H9 (cell line): ENCODE measurements around the gene CYP2D6. TPM values are rescaled to one million over a fixed set of nuclear protein-coding genes. Genes with fewer than 3 reads are reported as not detected.
"Not testable (repeated sequence)": the region's sequence is repeated elsewhere in the genome, so short reads cannot be mapped to it uniquely, and the experiment has no call there.

Experiments used
- DNase-seq: peaks from one replicate; pipeline ENCODE4 v3.0.0-alpha.2; 2017
- H2AFZ ChIP-seq: one replicate; pipeline ENCODE4 v1.6.1; 2013; ENCODE audit warnings: mild to moderate bottlenecking, low read length, control low read depth, moderate library complexity
- H2AK5ac ChIP-seq: 2 replicates; pipeline ENCODE4 v1.6.1; 2013; ENCODE audit warnings: low read length, control low read depth, mixed read lengths; ENCODE audit not compliant: insufficient read length
- H2BK120ac ChIP-seq: one replicate; pipeline ENCODE4 v1.6.1; 2013; ENCODE audit warnings: low read depth, mild to moderate bottlenecking, low read length, control low read depth, inconsistent platforms; ENCODE audit not compliant: poor library complexity, severe bottlenecking
- H2BK12ac ChIP-seq: 2 replicates; pipeline ENCODE4 v1.6.1; 2013; ENCODE audit warnings: low read length, control low read depth, mixed read lengths, low read depth; ENCODE audit not compliant: insufficient read length
- H2BK15ac ChIP-seq: 2 replicates; pipeline ENCODE4 v1.6.1; 2013; ENCODE audit warnings: low read depth, low read length, control low read depth
- H2BK20ac ChIP-seq: one replicate; pipeline ENCODE4 v1.6.1; 2013; ENCODE audit warnings: low read depth, mild to moderate bottlenecking, low read length, control low read depth, inconsistent platforms; ENCODE audit not compliant: poor library complexity, severe bottlenecking
- H2BK5ac ChIP-seq: 2 replicates; pipeline ENCODE4 v1.6.1; 2013; ENCODE audit warnings: low read length, control low read depth, mixed read lengths; ENCODE audit not compliant: insufficient read length
- H3K14ac ChIP-seq: 2 replicates; pipeline ENCODE4 v1.6.1; 2013; ENCODE audit warnings: low read length, control low read depth; ENCODE audit not compliant: insufficient read depth
- H3K18ac ChIP-seq: 2 replicates; pipeline ENCODE4 v1.6.1; 2013; ENCODE audit warnings: low read depth, mild to moderate bottlenecking, mixed read lengths, low read length, control low read depth; ENCODE audit not compliant: insufficient read length
- H3K23ac ChIP-seq: 2 replicates; pipeline ENCODE4 v1.6.1; 2013; ENCODE audit warnings: low read length, control low read depth, mixed read lengths, low read depth; ENCODE audit not compliant: insufficient read length
- H3K23me2 ChIP-seq: 2 replicates; pipeline ENCODE4 v1.6.1; 2013; ENCODE audit warnings: low read depth, mild to moderate bottlenecking, mixed read lengths, low read length, control low read depth; ENCODE audit not compliant: insufficient read length, poor library complexity, severe bottlenecking
- H3K27ac ChIP-seq: 2 replicates; pipeline ENCODE4 v1.5.1; 2013; ENCODE audit warnings: low read length, control low read depth, mixed read lengths, low read depth; ENCODE audit not compliant: insufficient read length
- H3K27me3 ChIP-seq: 2 replicates; pipeline ENCODE4 v1.6.1; 2013; ENCODE audit warnings: low read length, control low read depth, inconsistent platforms; ENCODE audit not compliant: insufficient read depth
- H3K4ac ChIP-seq: 2 replicates; pipeline ENCODE4 v1.6.1; 2013; ENCODE audit warnings: low read depth, mild to moderate bottlenecking, control low read depth, inconsistent platforms, low read length, moderate library complexity
- H3K4me1 ChIP-seq: 2 replicates; pipeline ENCODE4 v1.6.1; 2013; ENCODE audit warnings: low read length, control low read depth, inconsistent platforms; ENCODE audit not compliant: insufficient read depth
- H3K4me2 ChIP-seq: 2 replicates; pipeline ENCODE4 v1.6.1; 2013; ENCODE audit warnings: low read length, control low read depth, mixed read lengths; ENCODE audit not compliant: insufficient read length, insufficient read depth
- H3K56ac ChIP-seq: 2 replicates; pipeline ENCODE4 v1.6.1; 2013; ENCODE audit warnings: low read depth, mild to moderate bottlenecking, mixed read lengths, low read length, control low read depth; ENCODE audit not compliant: insufficient read length
- H3K79me1 ChIP-seq: 2 replicates; pipeline ENCODE4 v1.6.1; 2013; ENCODE audit warnings: low read depth, mild to moderate bottlenecking, moderate library complexity, low read length, control low read depth, inconsistent platforms; ENCODE audit not compliant: insufficient read depth, poor library complexity, severe bottlenecking
- H3K79me2 ChIP-seq: 2 replicates; pipeline ENCODE4 v1.6.1; 2013; ENCODE audit warnings: low read length, control low read depth, inconsistent platforms; ENCODE audit not compliant: insufficient read depth
- H3K9ac ChIP-seq: 2 replicates; pipeline ENCODE4 v1.6.1; 2013; ENCODE audit warnings: low read length, control low read depth, mixed read lengths; ENCODE audit not compliant: insufficient read length; ENCODE audit errors: extremely low read depth
- H3K9me3 ChIP-seq: one replicate; pipeline ENCODE4 v1.6.1; 2013; ENCODE audit warnings: low read depth, low read length, inconsistent platforms; ENCODE audit not compliant: control insufficient read depth
- H3T11ph ChIP-seq: one replicate; pipeline ENCODE4 v1.6.1; 2013; ENCODE audit warnings: mild to moderate bottlenecking, low read length, control low read depth, inconsistent platforms
- H4K20me1 ChIP-seq: one replicate; pipeline ENCODE4 v1.6.1; 2013; ENCODE audit not compliant: control insufficient read depth, insufficient read length, insufficient read depth
- H4K5ac ChIP-seq: 2 replicates; pipeline ENCODE4 v1.6.1; 2013; ENCODE audit warnings: low read depth, mild to moderate bottlenecking, mixed read lengths, low read length, control low read depth; ENCODE audit not compliant: insufficient read length
- H4K8ac ChIP-seq: replicated peaks from 2 replicates; pipeline ENCODE4 v1.6.1; 2013; ENCODE audit warnings: low read length, control low read depth, mixed read lengths, low read depth; ENCODE audit not compliant: insufficient read length
- H4K91ac ChIP-seq: 2 replicates; pipeline ENCODE4 v1.6.1; 2013; ENCODE audit warnings: low read depth, mild to moderate bottlenecking, moderate library complexity, mixed read lengths, low read length, control low read depth; ENCODE audit not compliant: insufficient read length
- H3K27ac Mint-ChIP-seq, 3 experiments: 2 replicates in 2 of 3; 3 replicates in 1 of 3; pipeline ENCODE4 v1.8.0; 2020 to 2021; ENCODE audit warnings: mixed read lengths in 3 of 3, mild to moderate bottlenecking in 1 of 3, moderate library complexity in 1 of 3
- H3K27me3 Mint-ChIP-seq: 2 replicates; pipeline ENCODE4 v1.8.0; 2021; ENCODE audit warnings: low read depth, mild to moderate bottlenecking, moderate library complexity, mixed read lengths
- H3K36me3 Mint-ChIP-seq, 3 experiments: 2 replicates in 2 of 3; 3 replicates in 1 of 3; pipeline ENCODE4 v1.8.0; 2020 to 2021; ENCODE audit warnings: low read depth in 3 of 3, mixed read lengths in 3 of 3; ENCODE audit not compliant: insufficient read depth in 1 of 3
- H3K4me1 Mint-ChIP-seq, 2 experiments: 2 replicates each; pipeline ENCODE4 v1.8.0; 2020; ENCODE audit warnings: mixed read lengths in 2 of 2
- H3K4me3 Mint-ChIP-seq, 2 experiments: 2 replicates in 1 of 2; 3 replicates in 1 of 2; pipeline ENCODE4 v1.8.0; 2020 to 2021; ENCODE audit warnings: mild to moderate bottlenecking in 2 of 2, mixed read lengths in 2 of 2, moderate library complexity in 1 of 2
- H3K9me3 Mint-ChIP-seq, 2 experiments: 2 replicates in 1 of 2; 3 replicates in 1 of 2; pipeline ENCODE4 v1.8.0; 2020; ENCODE audit warnings: mild to moderate bottlenecking in 2 of 2, mixed read lengths in 2 of 2, moderate library complexity in 1 of 2
- CTCF ChIP-seq: fragments of 200-600 bp; sonication (generic); conservative IDR thresholded peaks from 3 replicates; pipeline ENCODE4 v1.8.0; 2021; ENCODE audit warnings: antibody characterized with exemption, mild to moderate bottlenecking
- WGBS: extraction: QIAGEN DNeasy Blood & Tissue Kit; methylation state at CpG from one replicate; pipeline ENCODE4 v1.1.7; 2013; ENCODE audit warnings: missing lambda C conversion rate, low lambda C conversion rate, mixed read lengths; ENCODE audit not compliant: insufficient read length; ENCODE audit errors: extremely low coverage; 5-methylcytosine and 5-hydroxymethylcytosine counted together
- total RNA-seq: library from RNA; stranded (reverse); gene quantifications from 2 replicates; pipeline ENCODE4 v1.2.1, GENCODE V29; 2021

Gene CYP2D6
- total RNA-seq, 1 experiment from 2014 or later, result 2.3 TPM

DNA sequence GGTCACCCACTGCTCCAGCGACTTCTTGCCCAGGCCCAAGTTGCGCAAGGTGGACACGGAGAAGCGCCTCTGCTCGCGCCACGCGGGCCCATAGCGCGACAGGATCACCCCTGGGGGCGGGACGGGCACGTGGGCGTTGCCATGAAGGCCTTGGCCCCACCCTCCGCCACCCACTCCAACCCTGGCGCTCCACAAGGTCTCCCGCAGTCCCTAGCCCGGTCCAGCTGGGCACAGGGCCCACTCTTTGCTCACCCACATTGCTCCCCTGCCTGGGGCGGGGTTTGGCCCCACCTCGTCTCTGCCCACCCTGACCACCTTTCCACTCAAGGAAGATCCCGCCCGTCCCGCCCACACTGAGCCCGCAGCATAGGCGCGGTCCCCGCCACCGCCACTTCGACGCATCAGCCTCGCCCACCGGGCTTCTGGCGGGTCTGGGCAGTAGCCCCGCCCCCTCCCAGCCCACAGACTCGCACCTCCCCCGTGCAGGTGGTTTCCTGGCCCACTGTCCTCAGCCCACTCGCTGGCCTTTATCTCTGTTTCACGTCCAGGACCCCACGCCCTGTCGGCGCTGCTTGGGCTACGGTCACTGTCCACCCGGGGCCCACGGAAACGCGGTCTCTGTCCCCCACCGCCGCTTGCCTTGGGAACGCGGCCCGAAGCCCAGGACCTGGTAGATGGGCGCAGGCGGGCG is 12.3 kb upstream of the CYP2D6 start:
- no peak overlapping the region for H3K9ac ChIP-seq
- no peak overlapping the region for H3K56ac ChIP-seq
- Mint-ChIP-seq H3K36me3 (peaks cover 10 to 34% (median 22%) of the 10 kb centered on the region in 3 experiments), H3K27me3 (peaks cover 3% of the 10 kb centered on the region; the same call in 1 of the 2 replicates), H3K4me1 (no peaks in the 10 kb centered on the region), H3K27ac (no peak overlapping the region), H3K9me3 (peaks cover 0 to 3% of the 10 kb centered on the region in 2 experiments; a peak in 2 of 5 replicates), H3K4me3 (no peak overlapping the region)
- no peak overlapping the region for H2BK12ac ChIP-seq
- no peaks in the 10 kb centered on the region for H3K27me3 ChIP-seq
- H3K4me1 ChIP-seq, result no peaks in the 10 kb centered on the region
- no peak overlapping the region for H4K8ac ChIP-seq
- H2AK5ac ChIP-seq, result no peak overlapping the region
- no peak overlapping the region for H3K27ac ChIP-seq
- no peak overlapping the region for H2BK20ac ChIP-seq
- no peak overlapping the region for H3K4ac ChIP-seq
- H3K23ac ChIP-seq, result no peak overlapping the region
- no peak overlapping the region for H2BK5ac ChIP-seq
- H3T11ph ChIP-seq, result no peak overlapping the region
- no peaks in the 10 kb centered on the region for H3K23me2 ChIP-seq
- no peak for DNase-seq
- TF ChIP-seq CTCF, result no peak
- no peaks in the 10 kb centered on the region for H3K79me1 ChIP-seq
- no peak overlapping the region for H3K18ac ChIP-seq
- no peaks in the 10 kb centered on the region for H4K20me1 ChIP-seq
- no peak overlapping the region for H2AFZ ChIP-seq
- no peak overlapping the region for H4K91ac ChIP-seq
- no peaks in the 10 kb centered on the region for H3K79me2 ChIP-seq
- no peak overlapping the region for H2BK120ac ChIP-seq
- no peak overlapping the region for H3K14ac ChIP-seq
- no peak overlapping the region for H3K4me2 ChIP-seq
- no peaks in the 10 kb centered on the region for H3K9me3 ChIP-seq
- H2BK15ac ChIP-seq, result no peak overlapping the region
- no peak overlapping the region for H4K5ac ChIP-seq
- no CpG with 5 or more reads among the region's 54 CpGs for WGBS

- H3K4me2 ChIP-seq, H3T11ph ChIP-seq, H3K4me1 Mint-ChIP-seq, H2BK5ac ChIP-seq, H3K27ac Mint-ChIP-seq, H4K91ac ChIP-seq, H3K4me1 ChIP-seq, H3K14ac ChIP-seq, H4K8ac ChIP-seq, H2AK5ac ChIP-seq, H3K23me2 ChIP-seq, H3K56ac ChIP-seq, H3K18ac ChIP-seq, H3K27me3 Mint-ChIP-seq, H2BK20ac ChIP-seq, H3K9me3 Mint-ChIP-seq, H3K4me3 Mint-ChIP-seq, H2AFZ ChIP-seq, H4K20me1 ChIP-seq, H3K79me1 ChIP-seq, H2BK15ac ChIP-seq, H4K5ac ChIP-seq, H3K79me2 ChIP-seq, H3K27ac ChIP-seq, H3K23ac ChIP-seq, H2BK12ac ChIP-seq, H2BK120ac ChIP-seq, DNase-seq, H3K9me3 ChIP-seq, H3K27me3 ChIP-seq, H3K9ac ChIP-seq, H3K4ac ChIP-seq: not testable (repeated sequence)
- peaks cover 8 to 24% (median 21%) of the 10 kb centered on the region in 3 experiments for H3K36me3 Mint-ChIP-seq
- WGBS, result no CpG with 5 or more reads among the region's 24 CpGs
These were observed 10.9 kb upstream of the CYP2D6 start for GRCh38 chr22:42141307-42142057.
